ENCODE data around the gene CCDC6.
A peak's percentile ranks its signal among the peaks of the same experiment; 100 is the strongest.

The CCDC6 gene

GRCh38 chr10:59830601-59831259 is 75.6 kb downstream of the CCDC6 start:
- Mint-ChIP-seq H3K36me3 (ENCODE audit: low read depth) (peaks cover 24% of the 10 kb centered on the region), H3K4me1 (peaks cover 13% of the 10 kb centered on the region), H3K27ac (no peak overlapping the region), H3K9me3 (no peaks in the 10 kb centered on the region), H3K4me3 (no peak overlapping the region), H3K27me3 (ENCODE audit: low read depth) (no peaks in the 10 kb centered on the region)
- TF ChIP-seq, protein P1, sequence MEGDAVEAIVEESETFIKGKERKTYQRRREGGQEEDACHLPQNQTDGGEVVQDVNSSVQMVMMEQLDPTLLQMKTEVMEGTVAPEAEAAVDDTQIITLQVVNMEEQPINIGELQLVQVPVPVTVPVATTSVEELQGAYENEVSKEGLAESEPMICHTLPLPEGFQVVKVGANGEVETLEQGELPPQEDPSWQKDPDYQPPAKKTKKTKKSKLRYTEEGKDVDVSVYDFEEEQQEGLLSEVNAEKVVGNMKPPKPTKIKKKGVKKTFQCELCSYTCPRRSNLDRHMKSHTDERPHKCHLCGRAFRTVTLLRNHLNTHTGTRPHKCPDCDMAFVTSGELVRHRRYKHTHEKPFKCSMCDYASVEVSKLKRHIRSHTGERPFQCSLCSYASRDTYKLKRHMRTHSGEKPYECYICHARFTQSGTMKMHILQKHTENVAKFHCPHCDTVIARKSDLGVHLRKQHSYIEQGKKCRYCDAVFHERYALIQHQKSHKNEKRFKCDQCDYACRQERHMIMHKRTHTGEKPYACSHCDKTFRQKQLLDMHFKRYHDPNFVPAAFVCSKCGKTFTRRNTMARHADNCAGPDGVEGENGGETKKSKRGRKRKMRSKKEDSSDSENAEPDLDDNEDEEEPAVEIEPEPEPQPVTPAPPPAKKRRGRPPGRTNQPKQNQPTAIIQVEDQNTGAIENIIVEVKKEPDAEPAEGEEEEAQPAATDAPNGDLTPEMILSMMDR (IDR thresholded peaks at IDR 0.05; ENCODE audit: unreplicated experiment in 3 of 3): peak; percentile 66 to 75 (median 73)

- no peak overlapping the region for H3K4me3 Mint-ChIP-seq
- no peak overlapping the region for H3K27ac Mint-ChIP-seq
- no peaks in the 10 kb centered on the region for H3K27me3 Mint-ChIP-seq (ENCODE audit: low read depth)
- TF ChIP-seq, protein P1 (IDR thresholded peaks at IDR 0.05; ENCODE audit: unreplicated experiment in 3 of 3): no peak
- peaks cover 1% of the 10 kb centered on the region for H3K4me1 Mint-ChIP-seq
- no peaks in the 10 kb centered on the region for H3K9me3 Mint-ChIP-seq
- peaks cover 30% of the 10 kb centered on the region for H3K36me3 Mint-ChIP-seq (ENCODE audit: low read depth)
These were observed 76.8 kb downstream of the CCDC6 start for GRCh38 chr10:59829601-59830000.

GRCh38 chr10:59829024-59829423 is 77.3 kb downstream of the CCDC6 start:
- H3K9me3 Mint-ChIP-seq: no peaks in the 10 kb centered on the region
- peaks cover 35% of the 10 kb centered on the region for H3K36me3 Mint-ChIP-seq (ENCODE audit: low read depth)
- no peak overlapping the region for H3K4me3 Mint-ChIP-seq
- TF ChIP-seq, protein P1 (IDR thresholded peaks at IDR 0.05; ENCODE audit: unreplicated experiment in 3 of 3): no peak
- H3K27me3 Mint-ChIP-seq (ENCODE audit: low read depth): no peaks in the 10 kb centered on the region
- no peaks in the 10 kb centered on the region for H3K4me1 Mint-ChIP-seq
- no peak overlapping the region for H3K27ac Mint-ChIP-seq

GRCh38 chr10:59825932-59826331 is 80.4 kb downstream of the CCDC6 start:
- TF ChIP-seq, protein P1 (IDR thresholded peaks at IDR 0.05; ENCODE audit: unreplicated experiment in 3 of 3): no peak
- Mint-ChIP-seq H3K9me3 (no peaks in the 10 kb centered on the region), H3K27ac (no peak overlapping the region), H3K4me1 (no peaks in the 10 kb centered on the region), H3K36me3 (ENCODE audit: low read depth) (peaks cover 27% of the 10 kb centered on the region), H3K4me3 (no peak overlapping the region), H3K27me3 (ENCODE audit: low read depth) (no peaks in the 10 kb centered on the region)

- Mint-ChIP-seq H3K4me3 (no peak overlapping the region), H3K27me3 (ENCODE audit: low read depth) (no peaks in the 10 kb centered on the region), H3K36me3 (ENCODE audit: low read depth) (peaks cover 19% of the 10 kb centered on the region), H3K27ac (no peak overlapping the region), H3K4me1 (no peaks in the 10 kb centered on the region), H3K9me3 (no peaks in the 10 kb centered on the region)
- TF ChIP-seq, protein P1 (IDR thresholded peaks at IDR 0.05; ENCODE audit: unreplicated experiment in 3 of 3): no peak
These were observed 82.6 kb downstream of the CCDC6 start for GRCh38 chr10:59823751-59824150.

DNA sequence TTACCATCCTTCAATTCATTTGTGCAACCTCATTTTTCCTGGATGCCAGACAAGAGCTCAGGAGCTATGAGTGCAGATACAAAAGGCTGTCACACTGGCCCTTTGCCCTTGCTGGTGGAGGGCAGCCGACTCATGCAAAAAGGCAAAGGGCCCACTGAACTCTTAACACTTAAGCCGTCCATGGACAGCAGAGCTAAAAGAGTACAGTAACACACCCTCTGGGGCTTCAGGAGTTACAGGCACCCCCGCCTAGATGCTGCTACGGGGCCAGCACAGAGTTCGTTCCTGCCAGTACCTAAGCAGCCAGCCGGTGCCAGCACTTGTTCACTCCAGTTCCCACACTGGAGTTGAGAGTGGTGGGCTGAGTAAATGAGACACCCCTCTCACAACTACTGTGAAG is 83.2 kb downstream of the CCDC6 start:
- Mint-ChIP-seq H3K4me1 (no peaks in the 10 kb centered on the region), H3K27me3 (ENCODE audit: low read depth) (no peaks in the 10 kb centered on the region), H3K36me3 (ENCODE audit: low read depth) (peaks cover 20% of the 10 kb centered on the region), H3K4me3 (no peak overlapping the region), H3K9me3 (no peaks in the 10 kb centered on the region), H3K27ac (no peak overlapping the region)
- TF ChIP-seq, protein P1 (IDR thresholded peaks at IDR 0.05; ENCODE audit: unreplicated experiment in 3 of 3): no peak

Measured in nephron (organoid).